Body of pancreas (tissue), 4 donors: Measurements from ENCODE around the gene MOXD1. TPM values are rescaled to one million over a fixed set of nuclear protein-coding genes. Genes with fewer than 3 reads are reported as not detected.

Source experiments
- ATAC-seq: fragments of 150-250 bp; one replicate; pipeline ENCODE4 v1.9.1; 2016
- DNase-seq, 4 donors: peaks; one replicate each; pipeline ENCODE4 v3.0.0-alpha.2; 2019
- H3K27ac ChIP-seq, 4 donors: fragments of 200-600 bp; sonication (generic); 1 replicate in 3 of 4; 2 replicates in 1 of 4; pipeline versions ENCODE4 v1.5.1 to v1.6.1; 2016 to 2019; ENCODE audit warnings: mild to moderate bottlenecking in 1 of 4, mixed read lengths in 1 of 4, moderate library complexity in 1 of 4
- H3K27me3 ChIP-seq, 2 donors: fragments of 200-600 bp; sonication (generic); one replicate each; pipeline ENCODE4 v1.6.0; 2016; ENCODE audit warnings: mild to moderate bottlenecking in 1 of 2
- H3K36me3 ChIP-seq, 2 donors: fragments of 200-600 bp; sonication (generic); replicated peaks in 1 of 2; 2 replicates each; pipeline ENCODE4 v1.5.1; 2016; ENCODE audit warnings: low read depth in 2 of 2; ENCODE audit not compliant: insufficient read depth in 1 of 2
- H3K4me1 ChIP-seq: fragments of 200-600 bp; sonication (generic); one replicate; pipeline ENCODE4 v1.6.0; 2016
- H3K4me3 ChIP-seq, 2 donors: fragments of 200-600 bp; sonication (generic); 1 replicate in 1 of 2; 2 replicates in 1 of 2; pipeline ENCODE4 v1.5.1; 2016 to 2019
- H3K9me3 ChIP-seq, 3 donors: fragments of 200-600 bp; sonication (generic); 1 replicate in 2 of 3; 2 replicates in 1 of 3; pipeline ENCODE4 v1.5.1; 2016
- POLR2A ChIP-seq, 3 donors: fragments of 450-650 bp; IDR thresholded peaks; one replicate each; pipeline ENCODE4 v1.6.1; 2016; ENCODE audit warnings: antibody characterized with exemption in 3 of 3, mild to moderate bottlenecking in 2 of 3
- WGBS, 2 donors: methylation state at CpG; one replicate each; pipeline ENCODE4 v1.1.5; 2017; 5-methylcytosine and 5-hydroxymethylcytosine counted together
- intact Hi-C: fragments of 100-400 bp; cut with DNase I; formaldehyde crosslinking; loops from one replicate; pipeline ENCODE4 v1.15.1; 2023
- total RNA-seq, 2 donors: library from RNA; depleted of rRNA; stranded (reverse); fragments of >200 nt; gene quantifications; one replicate each; pipeline ENCODE4 v1.1.0, GENCODE V29; 2016
- TF ChIP-seq, protein P1 (sequence below), 7 experiments: fragments of 450-650 bp in 4 of 7; fragments of 200-600 bp in 3 of 7; sonication (generic) in 3 of 7; IDR thresholded peaks; one replicate each; pipeline ENCODE4 v1.5.1; 2016 to 2019; ENCODE audit warnings: antibody characterized with exemption in 7 of 7

MOXD1 gene
- total RNA-seq, 2 donors from 2014 or later = 0.66 to 3.9 TPM

DNA sequence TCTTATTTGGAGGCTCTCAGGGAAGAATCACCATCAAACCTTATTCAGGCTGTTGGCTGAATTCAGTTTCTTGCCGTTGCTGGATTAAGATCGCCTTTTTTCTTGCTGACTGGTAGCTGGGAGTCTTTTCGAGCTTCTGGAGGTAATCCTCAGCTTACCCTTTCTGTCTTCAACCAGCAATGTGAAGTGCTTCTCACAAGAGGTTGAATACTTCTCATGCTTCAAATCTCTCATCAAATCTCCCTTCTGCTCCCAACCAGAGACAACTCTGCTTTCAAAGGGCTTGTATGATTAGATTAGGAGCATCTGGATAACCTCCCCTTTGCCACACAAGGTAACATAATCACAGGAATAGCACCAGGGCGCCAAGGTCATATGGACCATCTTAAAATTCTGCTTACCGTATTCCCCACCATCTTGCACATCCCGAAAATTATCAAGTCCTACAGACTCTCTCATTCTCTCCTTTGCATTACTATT lies 137.2 kb downstream of the MOXD1 start:
- no peak for TF ChIP-seq POLR2A (IDR thresholded peaks at IDR 0.05)
- TF ChIP-seq, protein P1, sequence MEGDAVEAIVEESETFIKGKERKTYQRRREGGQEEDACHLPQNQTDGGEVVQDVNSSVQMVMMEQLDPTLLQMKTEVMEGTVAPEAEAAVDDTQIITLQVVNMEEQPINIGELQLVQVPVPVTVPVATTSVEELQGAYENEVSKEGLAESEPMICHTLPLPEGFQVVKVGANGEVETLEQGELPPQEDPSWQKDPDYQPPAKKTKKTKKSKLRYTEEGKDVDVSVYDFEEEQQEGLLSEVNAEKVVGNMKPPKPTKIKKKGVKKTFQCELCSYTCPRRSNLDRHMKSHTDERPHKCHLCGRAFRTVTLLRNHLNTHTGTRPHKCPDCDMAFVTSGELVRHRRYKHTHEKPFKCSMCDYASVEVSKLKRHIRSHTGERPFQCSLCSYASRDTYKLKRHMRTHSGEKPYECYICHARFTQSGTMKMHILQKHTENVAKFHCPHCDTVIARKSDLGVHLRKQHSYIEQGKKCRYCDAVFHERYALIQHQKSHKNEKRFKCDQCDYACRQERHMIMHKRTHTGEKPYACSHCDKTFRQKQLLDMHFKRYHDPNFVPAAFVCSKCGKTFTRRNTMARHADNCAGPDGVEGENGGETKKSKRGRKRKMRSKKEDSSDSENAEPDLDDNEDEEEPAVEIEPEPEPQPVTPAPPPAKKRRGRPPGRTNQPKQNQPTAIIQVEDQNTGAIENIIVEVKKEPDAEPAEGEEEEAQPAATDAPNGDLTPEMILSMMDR (IDR thresholded peaks at IDR 0.05) = no peak
- WGBS, 2 donors = 75 to 85% methylated on average over 6 of the region's 6 CpGs
- no peaks in the 10 kb centered on the region for H3K36me3 ChIP-seq
- DNase-seq (no peak), ATAC-seq (no peak)
- no peak overlapping the region for H3K27ac ChIP-seq
- no peaks in the 10 kb centered on the region for H3K4me1 ChIP-seq
- no peak overlapping the region for H3K4me3 ChIP-seq
- intact Hi-C loops = no loop called here
- no peaks in the 10 kb centered on the region for H3K9me3 ChIP-seq
- peaks cover 0 to 4% of the 10 kb centered on the region in 2 donors for H3K27me3 ChIP-seq

DNA sequence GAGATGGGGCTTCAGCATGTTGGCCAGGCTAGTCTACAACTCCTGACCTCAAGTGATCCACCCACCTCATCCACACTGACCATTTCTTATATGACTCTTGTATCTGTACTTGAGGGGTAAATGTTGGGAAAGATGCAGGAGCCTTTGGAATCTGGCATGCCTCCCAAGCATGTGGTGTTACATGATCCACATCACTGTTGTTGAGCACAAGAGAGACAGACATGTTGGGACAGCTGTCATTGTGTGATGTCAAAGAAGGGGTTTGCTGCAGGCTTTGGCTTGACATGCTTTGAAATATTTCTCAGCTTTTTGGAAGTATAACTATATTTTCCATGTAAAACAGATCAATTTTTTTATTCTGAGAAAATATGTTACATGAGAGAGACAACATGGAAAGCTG lies 139.9 kb downstream of the MOXD1 start:
- no peaks in the 10 kb centered on the region for H3K9me3 ChIP-seq
- DNase-seq (no peak), ATAC-seq (no peak)
- TF ChIP-seq, protein P1 (IDR thresholded peaks at IDR 0.05) = no peak
- no peak for TF ChIP-seq POLR2A (IDR thresholded peaks at IDR 0.05)
- H3K4me1 ChIP-seq = no peaks in the 10 kb centered on the region
- H3K4me3 ChIP-seq = no peak overlapping the region
- no peaks in the 10 kb centered on the region for H3K36me3 ChIP-seq
- peaks cover 0 to 4% of the 10 kb centered on the region in 2 donors for H3K27me3 ChIP-seq
- no peak overlapping the region for H3K27ac ChIP-seq
- intact Hi-C loops = no loop called here

DNA sequence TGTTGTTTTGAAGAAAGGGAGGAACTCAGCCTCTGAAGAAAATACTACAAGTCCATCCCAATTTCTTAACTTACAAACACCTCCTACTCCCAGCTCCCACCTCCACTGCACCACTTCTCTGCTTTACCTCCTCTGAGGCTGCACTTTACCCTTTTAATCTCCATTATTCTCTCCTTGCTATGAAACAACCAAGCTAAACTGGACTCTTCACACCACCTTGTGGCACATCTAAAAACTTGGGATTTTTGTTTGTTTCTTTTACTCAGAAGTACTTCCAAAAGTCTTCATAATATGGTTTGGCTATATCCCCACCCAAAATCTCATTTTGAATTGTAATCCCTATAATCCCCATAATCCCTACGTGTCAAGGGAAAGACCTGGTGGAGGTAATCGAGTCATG lies 142.2 kb downstream of the MOXD1 start:
- no peak for ATAC-seq
- no peak overlapping the region for H3K4me3 ChIP-seq
- 70 to 74% methylated on average over 2 of the region's 2 CpGs for WGBS, 2 donors

DNA sequence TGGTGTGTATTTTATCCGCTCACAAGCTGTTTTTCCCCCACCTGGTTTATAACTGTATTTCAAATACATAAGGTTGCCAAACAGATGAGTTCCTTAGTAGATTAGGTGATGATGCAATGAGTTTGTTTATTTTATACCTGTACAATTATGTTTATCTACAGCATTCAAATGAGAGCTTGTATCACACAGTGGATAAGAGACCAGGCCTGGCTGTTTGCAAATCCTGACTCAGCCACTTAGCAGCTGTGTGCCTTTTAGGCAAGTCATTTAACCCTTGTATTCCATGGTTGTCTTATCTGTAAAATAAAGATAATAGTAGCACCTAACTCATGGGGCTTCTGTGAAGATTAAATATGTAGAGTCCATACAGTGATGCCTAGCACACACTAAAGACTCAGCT lies 143.7 kb downstream of the MOXD1 start:
- H3K27ac ChIP-seq = no peak overlapping the region
- TF ChIP-seq, protein P1 (IDR thresholded peaks at IDR 0.05) = no peak
- TF ChIP-seq POLR2A (IDR thresholded peaks at IDR 0.05) = no peak
- ATAC-seq (no peak), DNase-seq (no peak)
- no peaks in the 10 kb centered on the region for H3K36me3 ChIP-seq
- H3K4me1 ChIP-seq = no peaks in the 10 kb centered on the region
- peaks cover 0 to 4% of the 10 kb centered on the region in 2 donors for H3K27me3 ChIP-seq
- no peak overlapping the region for H3K4me3 ChIP-seq
- WGBS, 2 donors = 57 to 76% methylated on average over 1 of the region's 1 CpG
- H3K9me3 ChIP-seq = no peaks in the 10 kb centered on the region
- intact Hi-C loops = no loop called here

More for the DNA sequence above, 142.2 kb downstream of the MOXD1 start:
- intact Hi-C loops = no loop called here
- H3K27me3 ChIP-seq = peaks cover 0 to 4% of the 10 kb centered on the region in 2 donors
- no peaks in the 10 kb centered on the region for H3K36me3 ChIP-seq
- H3K4me1 ChIP-seq = no peaks in the 10 kb centered on the region
- DNase-seq = no peak
- H3K9me3 ChIP-seq = no peaks in the 10 kb centered on the region
- TF ChIP-seq, protein P1 (IDR thresholded peaks at IDR 0.05) = peak in 1 of 7 experiments; percentile 10
- TF ChIP-seq POLR2A (IDR thresholded peaks at IDR 0.05) = no peak
- H3K27ac ChIP-seq = no peak overlapping the region

DNA sequence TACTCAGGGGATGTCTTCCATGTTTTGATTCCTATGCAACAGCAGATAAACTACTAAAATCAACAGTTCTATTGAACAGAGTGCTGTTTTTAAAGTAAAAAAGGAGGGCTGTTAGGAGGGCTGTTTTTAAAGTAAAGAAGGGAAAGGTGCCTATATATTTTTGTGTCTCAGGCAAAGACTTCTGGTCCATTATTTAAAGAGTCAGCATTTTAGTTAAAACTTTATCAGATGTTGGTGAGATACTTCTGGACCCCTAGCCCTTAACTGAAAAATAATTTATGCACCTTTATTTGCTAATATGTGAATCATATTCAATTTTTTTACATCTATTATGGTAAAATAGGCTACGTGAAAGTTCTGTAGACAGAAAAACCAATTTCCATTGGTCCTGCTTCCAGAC lies 144.8 kb downstream of the MOXD1 start:
- WGBS, 2 donors = 91 to 96% methylated on average over 1 of the region's 1 CpG
- intact Hi-C loops = no loop called here

More for the DNA sequence above, 144.8 kb downstream of the MOXD1 start:
- DNase-seq (no peak), ATAC-seq (no peak)
- H3K4me1 ChIP-seq = no peaks in the 10 kb centered on the region
- no peaks in the 10 kb centered on the region for H3K27me3 ChIP-seq
- H3K4me3 ChIP-seq = no peak overlapping the region
- no peaks in the 10 kb centered on the region for H3K36me3 ChIP-seq
- TF ChIP-seq POLR2A (IDR thresholded peaks at IDR 0.05) = no peak
- TF ChIP-seq, protein P1 (IDR thresholded peaks at IDR 0.05) = no peak
- no peaks in the 10 kb centered on the region for H3K9me3 ChIP-seq
- H3K27ac ChIP-seq = no peak overlapping the region
